GM23338 (cell line): ENCODE results near the gene FHL1. TPM values are rescaled to one million over a fixed set of nuclear protein-coding genes. Genes with fewer than 3 reads are reported as not detected.

Experiments
- ATAC-seq: fragments of 200-7000 bp; cut with Tn5 transposase; 3 replicates; pipeline ENCODE4 v1.9.1; 2020
- DNase-seq: peaks from one replicate; pipeline ENCODE4 v3.0.0-alpha.2; 2015; ENCODE audit warnings: low spot score
- H2AFZ ChIP-seq: fragments of 200-600 bp; sonication (generic); 2 replicates; pipeline ENCODE4 v1.8.0; 2016; ENCODE audit warnings: antibody characterized with exemption, mild to moderate bottlenecking, moderate library complexity
- H3F3A ChIP-seq: fragments of 200-600 bp; sonication (generic); replicated peaks from 2 replicates; pipeline ENCODE4 v1.8.0; 2017; ENCODE audit warnings: antibody characterized with exemption, mixed run types, low read depth
- H3K27ac ChIP-seq: fragments of 200-600 bp; sonication (generic); 2 replicates; pipeline ENCODE4 v1.6.1; 2016; ENCODE audit warnings: low read depth
- H3K27me3 ChIP-seq: fragments of 200-600 bp; sonication (generic); 2 replicates; pipeline ENCODE4 v1.8.0; 2016; ENCODE audit warnings: mild to moderate bottlenecking, mixed run types, moderate library complexity; ENCODE audit not compliant: insufficient read depth
- H3K36me3 ChIP-seq: fragments of 200-600 bp; sonication (generic); 2 replicates; pipeline ENCODE4 v1.8.0; 2016; ENCODE audit warnings: mild to moderate bottlenecking; ENCODE audit not compliant: insufficient read depth
- H3K4me1 ChIP-seq: fragments of 200-600 bp; sonication (generic); 2 replicates; pipeline ENCODE4 v1.8.0; 2016; ENCODE audit warnings: mild to moderate bottlenecking, moderate library complexity; ENCODE audit not compliant: insufficient read depth
- H3K4me2 ChIP-seq: fragments of 200-600 bp; sonication (generic); 2 replicates; pipeline ENCODE4 v1.7.1; 2017; ENCODE audit warnings: mixed run types
- H3K4me3 ChIP-seq: fragments of 200-600 bp; sonication (generic); 2 replicates; pipeline ENCODE4 v1.6.1; 2016; ENCODE audit warnings: mixed run types
- H3K79me2 ChIP-seq: fragments of 200-600 bp; sonication (generic); replicated peaks from 2 replicates; pipeline ENCODE4 v1.8.0; 2017; ENCODE audit warnings: mild to moderate bottlenecking; ENCODE audit not compliant: insufficient read depth
- H3K9me2 ChIP-seq: fragments of 200-600 bp; sonication (generic); 2 replicates; pipeline ENCODE4 v1.8.0; 2017; ENCODE audit not compliant: insufficient read depth
- H4K20me1 ChIP-seq: fragments of 200-600 bp; sonication (generic); replicated peaks from 2 replicates; pipeline ENCODE4 v1.8.0; 2017; ENCODE audit warnings: mild to moderate bottlenecking; ENCODE audit not compliant: insufficient read depth
- H3K27ac Mint-ChIP-seq: 2 replicates; pipeline ENCODE4 v1.8.0; 2020; ENCODE audit warnings: inconsistent platforms, mild to moderate bottlenecking, moderate library complexity, mixed read lengths
- H3K27me3 Mint-ChIP-seq: 3 replicates; pipeline ENCODE4 v1.8.0; 2022; ENCODE audit warnings: low read depth, mild to moderate bottlenecking, moderate library complexity, mixed read lengths, inconsistent platforms; ENCODE audit not compliant: insufficient read depth, poor library complexity
- H3K36me3 Mint-ChIP-seq: 3 replicates; pipeline ENCODE4 v1.8.0; 2021; ENCODE audit warnings: low read depth, mild to moderate bottlenecking, inconsistent platforms, moderate library complexity, mixed read lengths
- H3K4me1 Mint-ChIP-seq: 3 replicates; pipeline ENCODE4 v1.8.0; 2020; ENCODE audit warnings: mild to moderate bottlenecking, inconsistent platforms, mixed read lengths
- H3K4me3 Mint-ChIP-seq: 3 replicates; pipeline ENCODE4 v1.8.0; 2021; ENCODE audit warnings: moderate library complexity, mild to moderate bottlenecking, inconsistent platforms, mixed read lengths
- H3K9me3 Mint-ChIP-seq: 3 replicates; pipeline ENCODE4 v1.8.0; 2020; ENCODE audit warnings: moderate library complexity, mild to moderate bottlenecking, inconsistent platforms, mixed read lengths
- EZH2 ChIP-seq: fragments of 200-600 bp; sonication (generic); IDR thresholded peaks from one replicate; pipeline ENCODE4 v1.8.0; 2017; ENCODE audit warnings: antibody characterized with exemption, mild to moderate bottlenecking, low read depth; ENCODE audit not compliant: unreplicated experiment
- EZH2phosphoT487 ChIP-seq: fragments of 200-600 bp; sonication (generic); IDR thresholded peaks from one replicate; pipeline ENCODE4 v1.8.1; 2018; ENCODE audit warnings: antibody characterized with exemption; ENCODE audit not compliant: unreplicated experiment
- STAT1 ChIP-seq: IDR thresholded peaks from one replicate; pipeline ENCODE4 v1.6.1; 2016; ENCODE audit warnings: antibody characterized with exemption; ENCODE audit not compliant: unreplicated experiment
- ZNF114 ChIP-seq: fragments of 250-450 bp; sonication (Bioruptor Pico); IDR thresholded peaks from 2 replicates; pipeline ENCODE4 v1.5.0; 2020; ENCODE audit warnings: mild to moderate bottlenecking, moderate library complexity
- polyA plus RNA-seq: library from polyadenylated mRNA; unstranded; fragments of >200 nt; fragmentation: Nextera tagmentation; extraction: Ambion mirVana; gene quantifications from 2 replicates; pipeline ENCODE4 v1.2.1, GENCODE V29; 2016
- total RNA-seq: library from RNA; depleted of rRNA; stranded (reverse); fragments of >200 nt; shearing (Covaris generic); gene quantifications from 2 replicates; pipeline ENCODE4 v1.2.3, GENCODE V29; 2014
- TF ChIP-seq, protein P1 (sequence below): fragments of 250-450 bp; sonication (Bioruptor Pico); IDR thresholded peaks from 2 replicates; pipeline ENCODE4 v1.5.0; 2020; ENCODE audit warnings: mild to moderate bottlenecking, moderate library complexity

FHL1 gene
- total and polyA plus RNA-seq, 2 experiments from 2014 or later = 47.9 to 60.4 TPM

DNA sequence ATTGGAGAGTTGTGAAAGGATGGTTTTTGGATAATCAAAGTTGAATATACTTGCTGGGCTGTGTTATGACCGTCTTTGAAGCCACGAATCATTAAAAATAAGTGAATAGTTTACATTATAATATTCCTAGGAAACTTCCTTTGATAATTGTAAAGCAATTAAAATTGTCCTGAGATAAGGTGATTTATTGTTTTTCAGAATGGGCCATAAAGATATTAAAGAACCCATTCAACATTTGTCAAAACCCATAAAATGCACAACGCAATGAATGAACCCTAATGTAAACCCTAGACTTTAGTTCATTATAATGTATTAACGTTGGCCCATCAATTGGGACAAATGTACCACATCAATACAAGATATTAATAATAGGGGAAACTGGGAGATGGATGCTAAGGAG is 11.4 kb downstream of the FHL1 start (continued):
- TF ChIP-seq, protein P1, sequence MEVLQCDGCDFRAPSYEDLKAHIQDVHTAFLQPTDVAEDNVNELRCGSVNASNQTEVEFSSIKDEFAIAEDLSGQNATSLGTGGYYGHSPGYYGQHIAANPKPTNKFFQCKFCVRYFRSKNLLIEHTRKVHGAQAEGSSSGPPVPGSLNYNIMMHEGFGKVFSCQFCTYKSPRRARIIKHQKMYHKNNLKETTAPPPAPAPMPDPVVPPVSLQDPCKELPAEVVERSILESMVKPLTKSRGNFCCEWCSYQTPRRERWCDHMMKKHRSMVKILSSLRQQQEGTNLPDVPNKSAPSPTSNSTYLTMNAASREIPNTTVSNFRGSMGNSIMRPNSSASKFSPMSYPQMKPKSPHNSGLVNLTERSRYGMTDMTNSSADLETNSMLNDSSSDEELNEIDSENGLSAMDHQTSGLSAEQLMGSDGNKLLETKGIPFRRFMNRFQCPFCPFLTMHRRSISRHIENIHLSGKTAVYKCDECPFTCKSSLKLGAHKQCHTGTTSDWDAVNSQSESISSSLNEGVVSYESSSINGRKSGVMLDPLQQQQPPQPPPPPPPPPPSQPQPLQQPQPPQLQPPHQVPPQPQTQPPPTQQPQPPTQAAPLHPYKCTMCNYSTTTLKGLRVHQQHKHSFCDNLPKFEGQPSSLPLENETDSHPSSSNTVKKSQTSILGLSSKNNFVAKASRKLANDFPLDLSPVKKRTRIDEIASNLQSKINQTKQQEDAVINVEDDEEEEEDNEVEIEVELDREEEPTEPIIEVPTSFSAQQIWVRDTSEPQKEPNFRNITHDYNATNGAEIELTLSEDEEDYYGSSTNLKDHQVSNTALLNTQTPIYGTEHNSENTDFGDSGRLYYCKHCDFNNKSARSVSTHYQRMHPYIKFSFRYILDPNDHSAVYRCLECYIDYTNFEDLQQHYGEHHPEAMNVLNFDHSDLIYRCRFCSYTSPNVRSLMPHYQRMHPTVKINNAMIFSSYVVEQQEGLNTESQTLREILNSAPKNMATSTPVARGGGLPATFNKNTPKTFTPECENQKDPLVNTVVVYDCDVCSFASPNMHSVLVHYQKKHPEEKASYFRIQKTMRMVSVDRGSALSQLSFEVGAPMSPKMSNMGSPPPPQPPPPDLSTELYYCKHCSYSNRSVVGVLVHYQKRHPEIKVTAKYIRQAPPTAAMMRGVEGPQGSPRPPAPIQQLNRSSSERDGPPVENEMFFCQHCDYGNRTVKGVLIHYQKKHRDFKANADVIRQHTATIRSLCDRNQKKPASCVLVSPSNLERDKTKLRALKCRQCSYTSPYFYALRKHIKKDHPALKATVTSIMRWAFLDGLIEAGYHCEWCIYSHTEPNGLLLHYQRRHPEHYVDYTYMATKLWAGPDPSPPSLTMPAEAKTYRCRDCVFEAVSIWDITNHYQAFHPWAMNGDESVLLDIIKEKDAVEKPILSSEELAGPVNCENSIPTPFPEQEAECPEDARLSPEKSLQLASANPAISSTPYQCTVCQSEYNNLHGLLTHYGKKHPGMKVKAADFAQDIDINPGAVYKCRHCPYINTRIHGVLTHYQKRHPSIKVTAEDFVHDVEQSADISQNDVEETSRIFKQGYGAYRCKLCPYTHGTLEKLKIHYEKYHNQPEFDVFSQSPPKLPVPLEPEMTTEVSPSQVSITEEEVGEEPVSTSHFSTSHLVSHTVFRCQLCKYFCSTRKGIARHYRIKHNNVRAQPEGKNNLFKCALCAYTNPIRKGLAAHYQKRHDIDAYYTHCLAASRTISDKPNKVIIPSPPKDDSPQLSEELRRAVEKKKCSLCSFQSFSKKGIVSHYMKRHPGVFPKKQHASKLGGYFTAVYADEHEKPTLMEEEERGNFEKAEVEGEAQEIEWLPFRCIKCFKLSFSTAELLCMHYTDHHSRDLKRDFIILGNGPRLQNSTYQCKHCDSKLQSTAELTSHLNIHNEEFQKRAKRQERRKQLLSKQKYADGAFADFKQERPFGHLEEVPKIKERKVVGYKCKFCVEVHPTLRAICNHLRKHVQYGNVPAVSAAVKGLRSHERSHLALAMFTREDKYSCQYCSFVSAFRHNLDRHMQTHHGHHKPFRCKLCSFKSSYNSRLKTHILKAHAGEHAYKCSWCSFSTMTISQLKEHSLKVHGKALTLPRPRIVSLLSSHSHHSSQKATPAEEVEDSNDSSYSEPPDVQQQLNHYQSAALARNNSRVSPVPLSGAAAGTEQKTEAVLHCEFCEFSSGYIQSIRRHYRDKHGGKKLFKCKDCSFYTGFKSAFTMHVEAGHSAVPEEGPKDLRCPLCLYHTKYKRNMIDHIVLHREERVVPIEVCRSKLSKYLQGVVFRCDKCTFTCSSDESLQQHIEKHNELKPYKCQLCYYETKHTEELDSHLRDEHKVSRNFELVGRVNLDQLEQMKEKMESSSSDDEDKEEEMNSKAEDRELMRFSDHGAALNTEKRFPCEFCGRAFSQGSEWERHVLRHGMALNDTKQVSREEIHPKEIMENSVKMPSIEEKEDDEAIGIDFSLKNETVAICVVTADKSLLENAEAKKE (CRISPR knock-in tag) = no peak
- no peak for TF ChIP-seq EZH2

DNA sequence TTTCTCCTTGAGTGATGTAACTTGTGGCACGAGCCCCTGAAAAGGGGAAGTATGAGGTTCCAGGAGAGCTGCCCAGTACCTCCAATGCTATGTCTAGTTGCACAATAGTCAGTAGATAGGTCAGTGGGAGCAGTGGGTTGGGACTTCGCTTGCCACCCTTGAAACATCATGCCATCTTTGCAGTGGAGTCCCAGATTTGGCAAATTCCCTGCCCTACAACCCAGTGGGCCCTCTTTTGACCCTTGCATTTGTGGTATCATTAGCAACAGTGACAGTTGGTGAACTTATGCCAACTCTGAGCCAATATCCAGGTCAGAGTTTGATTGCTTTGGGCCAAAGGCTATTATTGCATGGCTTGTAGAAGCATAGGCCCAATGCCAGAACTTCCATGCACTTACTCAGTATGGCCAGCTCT is 12.3 kb downstream of the FHL1 start:
- DNase-seq = no peak
- peaks cover 6% of the 10 kb centered on the region; the same call in 2 of the 3 replicates for H3K4me1 Mint-ChIP-seq
- peaks cover 56% of the 10 kb centered on the region for H3K79me2 ChIP-seq
- H3K4me1 ChIP-seq = peaks cover 3% of the 10 kb centered on the region; the same call in 1 of the 2 replicates
- no peaks in the 10 kb centered on the region for H3K27me3 ChIP-seq
- no peaks in the 10 kb centered on the region for H3F3A ChIP-seq
- no peaks in the 10 kb centered on the region for H3K36me3 Mint-ChIP-seq
- no peak overlapping the region for H3K27ac ChIP-seq
- no peaks in the 10 kb centered on the region; the same call in 1 of the 2 replicates for H4K20me1 ChIP-seq
- H3K4me3 Mint-ChIP-seq = no peak overlapping the region
- H3K9me2 ChIP-seq = no peaks in the 10 kb centered on the region
- H3K9me3 Mint-ChIP-seq = no peaks in the 10 kb centered on the region
- no peak for ATAC-seq
- H3K4me2 ChIP-seq = no peak overlapping the region
- no peak overlapping the region for H2AFZ ChIP-seq
- no peaks in the 10 kb centered on the region for H3K36me3 ChIP-seq
- no peaks in the 10 kb centered on the region for H3K27me3 Mint-ChIP-seq
- H3K27ac Mint-ChIP-seq = no peak overlapping the region
- TF ChIP-seq, protein P1 (CRISPR knock-in tag) = no peak
- no peak for TF ChIP-seq STAT1
- TF ChIP-seq EZH2phosphoT487 = no peak
- no peak for TF ChIP-seq ZNF114 (CRISPR knock-in tag)
- no peak overlapping the region for H3K4me3 ChIP-seq
